ENCODE measurements around the gene LRRTM3.

Gene LRRTM3

GRCh38 chr10:67140641-67141040 lies 214.8 kb downstream of the LRRTM3 start:
- DNase-seq (ENCODE audit: low read depth), result no peak

GRCh38 chr10:67141300-67141699 lies 215.5 kb downstream of the LRRTM3 start:
- no peak for DNase-seq (ENCODE audit: low read depth)

- DNase-seq (ENCODE audit: low read depth), result no peak
Observed at GRCh38 chr10:67144530-67144929, 218.7 kb downstream of the LRRTM3 start.
